ENCODE measurements around the gene PLSCR3.

The PLSCR3 gene

GRCh38 chr17:7403043-7403726, 8.9 kb upstream of the PLSCR3 start:
- Histone ChIP-seq H3K79me2 (ENCODE audit: insufficient read depth, low read length) (peaks cover 6% of the 10 kb centered on the region), H3K36me3 (ENCODE audit: insufficient read depth, low read length) (no peaks in the 10 kb centered on the region), H3F3A (ENCODE audit: low read depth) (no peaks in the 10 kb centered on the region), H3K27me3 (ENCODE audit: insufficient read depth, low read length, poor library complexity, severe bottlenecking) (no peaks in the 10 kb centered on the region), H4K20me1 (ENCODE audit: insufficient read depth, low read length, poor library complexity, severe bottlenecking) (peaks cover 3% of the 10 kb centered on the region), H3K9me3 (ENCODE audit: insufficient read depth, low read depth, low read length) (no peaks in the 10 kb centered on the region), H3K4me3 (ENCODE audit: low read length, poor library complexity, severe bottlenecking) (peak overlapping the region; percentile 76), H2AFZ (ENCODE audit: low read length) (peak overlapping the region; percentile 86), H3K9ac (ENCODE audit: low read depth, low read length, poor library complexity, severe bottlenecking) (peak overlapping the region; percentile 80), H3K4me2 (ENCODE audit: low read depth, low read length, poor library complexity, severe bottlenecking) (peak overlapping the region; percentile 86), H3K4me1 (ENCODE audit: insufficient read depth, low read length, poor library complexity, severe bottlenecking) (peaks cover 20% of the 10 kb centered on the region), H3K9me2 (replicated peaks; ENCODE audit: low read depth, low read length) (no peaks in the 10 kb centered on the region)
- TF ChIP-seq, protein P1, sequence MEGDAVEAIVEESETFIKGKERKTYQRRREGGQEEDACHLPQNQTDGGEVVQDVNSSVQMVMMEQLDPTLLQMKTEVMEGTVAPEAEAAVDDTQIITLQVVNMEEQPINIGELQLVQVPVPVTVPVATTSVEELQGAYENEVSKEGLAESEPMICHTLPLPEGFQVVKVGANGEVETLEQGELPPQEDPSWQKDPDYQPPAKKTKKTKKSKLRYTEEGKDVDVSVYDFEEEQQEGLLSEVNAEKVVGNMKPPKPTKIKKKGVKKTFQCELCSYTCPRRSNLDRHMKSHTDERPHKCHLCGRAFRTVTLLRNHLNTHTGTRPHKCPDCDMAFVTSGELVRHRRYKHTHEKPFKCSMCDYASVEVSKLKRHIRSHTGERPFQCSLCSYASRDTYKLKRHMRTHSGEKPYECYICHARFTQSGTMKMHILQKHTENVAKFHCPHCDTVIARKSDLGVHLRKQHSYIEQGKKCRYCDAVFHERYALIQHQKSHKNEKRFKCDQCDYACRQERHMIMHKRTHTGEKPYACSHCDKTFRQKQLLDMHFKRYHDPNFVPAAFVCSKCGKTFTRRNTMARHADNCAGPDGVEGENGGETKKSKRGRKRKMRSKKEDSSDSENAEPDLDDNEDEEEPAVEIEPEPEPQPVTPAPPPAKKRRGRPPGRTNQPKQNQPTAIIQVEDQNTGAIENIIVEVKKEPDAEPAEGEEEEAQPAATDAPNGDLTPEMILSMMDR (conservative IDR thresholded peaks at IDR 0.05; ENCODE audit: low read length): no peak
- TF ChIP-seq EZH2phosphoT487 (IDR thresholded peaks at IDR 0.05; ENCODE audit: borderline replicate concordance): no peak

DNA sequence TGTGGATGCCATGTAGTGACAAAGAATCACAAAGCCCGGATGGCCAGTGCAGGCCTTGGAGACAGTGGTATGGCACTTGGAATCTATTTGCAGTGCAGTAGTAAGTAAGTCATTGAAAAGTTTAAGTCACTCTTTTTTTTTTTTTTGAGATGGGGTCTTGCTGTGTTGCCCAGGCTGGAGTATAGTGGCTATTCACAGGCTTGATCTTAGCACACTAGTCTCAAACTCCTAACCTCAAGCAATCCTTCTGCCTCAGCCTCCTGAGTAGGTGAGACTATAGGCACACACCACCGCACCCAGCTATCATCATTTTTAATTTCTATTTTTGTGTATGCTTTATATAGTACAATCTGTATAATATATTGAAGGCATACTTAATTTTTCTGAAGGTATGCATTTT, 4.3 kb upstream of the PLSCR3 start:
- TF ChIP-seq, protein P1 (conservative IDR thresholded peaks at IDR 0.05; ENCODE audit: low read length): no peak
- TF ChIP-seq EZH2phosphoT487 (IDR thresholded peaks at IDR 0.05; ENCODE audit: borderline replicate concordance): no peak
- Histone ChIP-seq H3K27me3 (ENCODE audit: insufficient read depth, low read length, poor library complexity, severe bottlenecking) (no peaks in the 10 kb centered on the region), H3K4me2 (ENCODE audit: low read depth, low read length, poor library complexity, severe bottlenecking) (no peak overlapping the region), H3K9me3 (ENCODE audit: insufficient read depth, low read depth, low read length) (no peaks in the 10 kb centered on the region), H3K79me2 (ENCODE audit: insufficient read depth, low read length) (peaks cover 6% of the 10 kb centered on the region), H3F3A (ENCODE audit: low read depth) (no peaks in the 10 kb centered on the region), H3K9ac (ENCODE audit: low read depth, low read length, poor library complexity, severe bottlenecking) (no peak overlapping the region), H3K4me3 (ENCODE audit: low read length, poor library complexity, severe bottlenecking) (no peak overlapping the region), H4K20me1 (ENCODE audit: insufficient read depth, low read length, poor library complexity, severe bottlenecking) (no peaks in the 10 kb centered on the region), H3K4me1 (ENCODE audit: insufficient read depth, low read length, poor library complexity, severe bottlenecking) (peaks cover 19% of the 10 kb centered on the region), H2AFZ (ENCODE audit: low read length) (no peak overlapping the region), H3K36me3 (ENCODE audit: insufficient read depth, low read length) (no peaks in the 10 kb centered on the region), H3K9me2 (replicated peaks; ENCODE audit: low read depth, low read length) (no peaks in the 10 kb centered on the region)

DNA sequence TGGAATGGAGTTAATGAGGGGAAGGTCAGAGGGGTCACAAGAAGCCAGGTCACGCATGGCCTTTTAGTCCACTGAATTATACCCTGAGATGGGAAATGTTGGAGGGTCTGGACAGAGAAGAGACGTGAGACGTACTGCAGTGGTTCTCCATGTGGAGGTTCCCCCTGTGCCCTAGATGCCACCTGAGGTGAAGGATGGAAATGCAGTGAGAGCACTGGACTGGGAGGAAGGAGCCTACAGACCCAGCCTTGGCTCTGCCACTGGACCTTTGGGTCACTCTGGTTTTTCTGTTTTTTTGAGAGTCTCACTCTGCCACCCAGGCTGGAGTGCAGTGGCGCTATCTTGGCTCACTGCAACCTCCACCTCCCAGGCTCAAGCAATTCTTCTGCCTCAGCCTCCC, 1.8 kb upstream of the PLSCR3 start:
- Histone ChIP-seq H3K79me2 (ENCODE audit: insufficient read depth, low read length) (no peaks in the 10 kb centered on the region), H3K9me3 (ENCODE audit: insufficient read depth, low read depth, low read length) (no peaks in the 10 kb centered on the region), H3K9me2 (replicated peaks; ENCODE audit: low read depth, low read length) (no peaks in the 10 kb centered on the region), H3K4me1 (ENCODE audit: insufficient read depth, low read length, poor library complexity, severe bottlenecking) (peaks cover 14% of the 10 kb centered on the region), H3K4me3 (ENCODE audit: low read length, poor library complexity, severe bottlenecking) (no peak overlapping the region), H3K9ac (ENCODE audit: low read depth, low read length, poor library complexity, severe bottlenecking) (no peak overlapping the region), H2AFZ (ENCODE audit: low read length) (no peak overlapping the region), H4K20me1 (ENCODE audit: insufficient read depth, low read length, poor library complexity, severe bottlenecking) (no peaks in the 10 kb centered on the region), H3K4me2 (ENCODE audit: low read depth, low read length, poor library complexity, severe bottlenecking) (no peak overlapping the region), H3K27me3 (ENCODE audit: insufficient read depth, low read length, poor library complexity, severe bottlenecking) (no peaks in the 10 kb centered on the region), H3F3A (ENCODE audit: low read depth) (no peaks in the 10 kb centered on the region), H3K36me3 (ENCODE audit: insufficient read depth, low read length) (no peaks in the 10 kb centered on the region)
- no peak for TF ChIP-seq EZH2phosphoT487 (IDR thresholded peaks at IDR 0.05; ENCODE audit: borderline replicate concordance)
- TF ChIP-seq, protein P1 (conservative IDR thresholded peaks at IDR 0.05; ENCODE audit: low read length): no peak

Data from Loucy (cell line).